SK-N-SH (cell line): ENCODE measurements around the gene CDCA3.

Experiments
- CTCF ChIP-seq: fragments of 200-600 bp; sonication (generic); IDR thresholded peaks from 2 replicates; pipeline ENCODE4 v1.6.1; 2017; ENCODE audit warnings: antibody characterized with exemption, mild to moderate bottlenecking, moderate library complexity
- GABPA ChIP-seq: IDR thresholded peaks from 2 replicates; pipeline ENCODE4 v1.4.0; 2012; ENCODE audit warnings: low read depth, mild to moderate bottlenecking
- GATA2 ChIP-seq: sonication (generic); formaldehyde crosslinking; IDR thresholded peaks from 2 replicates; pipeline ENCODE4 v1.5.0; 2020; ENCODE audit warnings: mild to moderate bottlenecking, missing genetic modification reagents
- NFIC ChIP-seq: IDR thresholded peaks from 2 replicates; pipeline ENCODE4 v1.4.0; 2012; ENCODE audit warnings: borderline replicate concordance
- RAD21 ChIP-seq: IDR thresholded peaks from 2 replicates; pipeline ENCODE4 v1.6.1; 2012; ENCODE audit warnings: mild to moderate bottlenecking, low read length
- RXRA ChIP-seq: IDR thresholded peaks from 2 replicates; pipeline ENCODE4 v1.4.0; 2012; ENCODE audit warnings: low read depth, mild to moderate bottlenecking, borderline replicate concordance
- TAF1 ChIP-seq: IDR thresholded peaks from 2 replicates; pipeline ENCODE4 v1.6.1; 2012; ENCODE audit warnings: low read depth, mild to moderate bottlenecking, low read length, moderate library complexity, borderline replicate concordance
- ZBTB33 ChIP-seq: IDR thresholded peaks from 2 replicates; pipeline ENCODE4 v1.4.0; 2012; ENCODE audit warnings: low read depth, borderline replicate concordance

- no peak for TF ChIP-seq RXRA
- no peak for TF ChIP-seq RAD21
- TF ChIP-seq GATA2 (CRISPR knock-in tag): no peak
- no peak for TF ChIP-seq CTCF
- TF ChIP-seq TAF1: no peak
- TF ChIP-seq ZBTB33: no peak
- TF ChIP-seq GABPA: no peak
- no peak for TF ChIP-seq NFIC
These were observed 51.9 kb downstream of the CDCA3 start for GRCh38 chr12:6799147-6799546.
